B cell (primary cell): Measurements from ENCODE around the gene COTL1. TPM values are rescaled to one million over a fixed set of nuclear protein-coding genes. Genes with fewer than 3 reads are reported as not detected.
A peak's percentile ranks its signal among the peaks of the same experiment; 100 is the strongest.

Experiments
- ATAC-seq: fragments of 200-7000 bp; cut with Tn5 transposase; one replicate; pipeline ENCODE4 v1.10.0; 2021; ENCODE audit warnings: low read depth, mild to moderate bottlenecking, moderate number of reproducible peaks, moderate library complexity
- CTCF ChIA-PET: fragments of 350-600 bp; sonication (Branson Sonifier 250); formaldehyde crosslinking; loops from one replicate; lab custom pipeline; 2021; ENCODE audit warnings: antibody characterized with exemption, inconsistent platforms; lab: Charles Lee
- POLR2A ChIA-PET: fragments of 350-600 bp; sonication (Branson Sonifier 250); formaldehyde crosslinking; loops from one replicate; lab custom pipeline; 2021; ENCODE audit warnings: antibody characterized with exemption; lab: Charles Lee
- DNase-seq: peaks from one replicate; pipeline ENCODE4 v3.0.0; 2013
- H2AFZ ChIP-seq: 2 replicates; pipeline ENCODE4 v1.6.1; 2012; ENCODE audit warnings: mild to moderate bottlenecking, low read depth, low read length; ENCODE audit not compliant: insufficient read depth, poor library complexity, severe bottlenecking
- H3K27ac ChIP-seq, 2 donors: 1 replicate in 1 of 2; 2 replicates in 1 of 2; pipeline ENCODE4 v1.5.1; 2012 to 2013; ENCODE audit warnings: low read length in 2 of 2, mild to moderate bottlenecking in 2 of 2, moderate library complexity in 1 of 2
- H3K27me3 ChIP-seq, 4 experiments: fragments of 200-600 bp in 1 of 4; sonication (generic) in 1 of 4; replicated peaks in 1 of 4; 1 replicate in 2 of 4; 2 replicates in 2 of 4; pipeline versions ENCODE4 v1.6.1 to v1.7.0; 2013 to 2016; ENCODE audit warnings: low read length in 3 of 4, mild to moderate bottlenecking in 2 of 4, mixed read lengths in 1 of 4, moderate library complexity in 1 of 4; ENCODE audit not compliant: insufficient read depth in 4 of 4, control insufficient read depth in 3 of 4; ENCODE audit errors: control extremely low read depth in 1 of 4
- H3K36me3 ChIP-seq, 2 experiments: replicated peaks in 1 of 2; 1 replicate in 1 of 2; 2 replicates in 1 of 2; pipeline versions ENCODE4 v1.6.1 to v1.7.1; 2013; ENCODE audit warnings: low read length in 1 of 2; ENCODE audit not compliant: insufficient read depth in 2 of 2, control insufficient read depth in 1 of 2; ENCODE audit errors: control extremely low read depth in 1 of 2, extremely low read depth in 1 of 2
- H3K4me1 ChIP-seq, 2 donors: fragments of 200-600 bp in 1 of 2; sonication (generic) in 1 of 2; 1 replicate in 1 of 2; 2 replicates in 1 of 2; pipeline versions ENCODE4 v1.5.1 to v1.6.1; 2013 to 2017; ENCODE audit warnings: low read length in 2 of 2; ENCODE audit not compliant: control insufficient read depth in 2 of 2, insufficient read depth in 2 of 2
- H3K4me2 ChIP-seq: replicated peaks from 2 replicates; pipeline ENCODE3; 2012; ENCODE audit warnings: mild to moderate bottlenecking, low read depth, low read length; ENCODE audit not compliant: poor library complexity, severe bottlenecking
- H3K4me3 ChIP-seq, 5 experiments: fragments of 200-600 bp in 1 of 5; sonication (generic) in 1 of 5; 1 replicate in 3 of 5; 2 replicates in 2 of 5; pipeline versions ENCODE4 v1.5.1 to v1.7.0; 2011 to 2016; ENCODE audit warnings: low read length in 4 of 5, mild to moderate bottlenecking in 4 of 5, low read depth in 2 of 5, control low read depth in 1 of 5, moderate library complexity in 1 of 5; ENCODE audit not compliant: insufficient read depth in 1 of 5; ENCODE audit errors: control extremely low read depth in 1 of 5, extremely low read depth in 1 of 5
- H3K79me2 ChIP-seq: fragments of 200-600 bp; sonication (generic); one replicate; pipeline ENCODE4 v1.6.0; 2016; ENCODE audit warnings: low read length; ENCODE audit not compliant: control insufficient read depth, insufficient read depth
- H3K9ac ChIP-seq: fragments of 200-600 bp; sonication (generic); 2 replicates; pipeline ENCODE4 v1.6.1; 2017; ENCODE audit warnings: mild to moderate bottlenecking, low read length, moderate library complexity
- H3K9me3 ChIP-seq, 3 donors: one replicate each; pipeline versions ENCODE4 v1.6.1 to v1.7.1; 2013; ENCODE audit warnings: low read length in 2 of 3; ENCODE audit not compliant: control insufficient read depth in 2 of 3, insufficient read depth in 1 of 3; ENCODE audit errors: control extremely low read depth in 1 of 3
- H4K20me1 ChIP-seq: 2 replicates; pipeline ENCODE4 v1.6.0; 2012; ENCODE audit warnings: mild to moderate bottlenecking, low read length; ENCODE audit not compliant: insufficient read depth, control insufficient read depth, poor library complexity, severe bottlenecking
- H3K27ac Mint-ChIP-seq: one replicate; pipeline ENCODE4 v1.8.0; 2021; ENCODE audit warnings: mixed read lengths
- H3K27me3 Mint-ChIP-seq: one replicate; pipeline ENCODE4 v1.8.0; 2021; ENCODE audit warnings: mixed read lengths
- H3K4me1 Mint-ChIP-seq: one replicate; pipeline ENCODE4 v1.8.0; 2021; ENCODE audit warnings: mixed read lengths
- H3K4me3 Mint-ChIP-seq: one replicate; pipeline ENCODE4 v1.8.0; 2021; ENCODE audit warnings: mixed read lengths
- H3K9me3 Mint-ChIP-seq: one replicate; pipeline ENCODE4 v1.8.0; 2022; ENCODE audit warnings: mixed read lengths; ENCODE audit not compliant: insufficient read depth
- EZH2 ChIP-seq: IDR thresholded peaks from 2 replicates; pipeline ENCODE4 v1.6.1; 2012; ENCODE audit warnings: borderline replicate concordance, low read depth, mild to moderate bottlenecking, moderate library complexity, low read length; ENCODE audit not compliant: insufficient read depth, poor library complexity, severe bottlenecking
- WGBS: methylation state at CpG from one replicate; pipeline ENCODE4 v1.1.5; 2013; ENCODE audit warnings: missing lambda C conversion rate; ENCODE audit not compliant: insufficient coverage; 5-methylcytosine and 5-hydroxymethylcytosine counted together
- intact Hi-C: fragments of 100-400 bp; cut with micrococcal nuclease; formaldehyde crosslinking; loops from one replicate; pipeline ENCODE4 v1.10.0; 2022
- polyA plus RNA-seq: library from polyadenylated mRNA; depleted of rRNA; stranded (reverse); fragments of >200 nt; gene quantifications from 2 replicates; pipeline ENCODE4 v1.2.3, GENCODE V29; 2012
- total RNA-seq, 2 donors: library from RNA; stranded (reverse); fragments of 120-200 nt in 1 of 2; gene quantifications; 1 replicate in 1 of 2; 2 replicates in 1 of 2; pipeline versions ENCODE4 v1.2.3 to v1.2.4, GENCODE V29; 2013 to 2022
- TF ChIP-seq, protein P1 (sequence below): fragments of 200-600 bp; IDR thresholded peaks from one replicate; pipeline ENCODE4 v1.8.0; 2022; ENCODE audit warnings: antibody characterized with exemption, mild to moderate bottlenecking

Gene COTL1
- total and polyA plus RNA-seq, 2 donors (not counting 1 experiment from before 2014, with no cell fraction given): 158 to 264 TPM

GRCh38 chr16:84659656-84660300, 41.9 kb upstream of the COTL1 start:
- TF ChIP-seq, protein P1, sequence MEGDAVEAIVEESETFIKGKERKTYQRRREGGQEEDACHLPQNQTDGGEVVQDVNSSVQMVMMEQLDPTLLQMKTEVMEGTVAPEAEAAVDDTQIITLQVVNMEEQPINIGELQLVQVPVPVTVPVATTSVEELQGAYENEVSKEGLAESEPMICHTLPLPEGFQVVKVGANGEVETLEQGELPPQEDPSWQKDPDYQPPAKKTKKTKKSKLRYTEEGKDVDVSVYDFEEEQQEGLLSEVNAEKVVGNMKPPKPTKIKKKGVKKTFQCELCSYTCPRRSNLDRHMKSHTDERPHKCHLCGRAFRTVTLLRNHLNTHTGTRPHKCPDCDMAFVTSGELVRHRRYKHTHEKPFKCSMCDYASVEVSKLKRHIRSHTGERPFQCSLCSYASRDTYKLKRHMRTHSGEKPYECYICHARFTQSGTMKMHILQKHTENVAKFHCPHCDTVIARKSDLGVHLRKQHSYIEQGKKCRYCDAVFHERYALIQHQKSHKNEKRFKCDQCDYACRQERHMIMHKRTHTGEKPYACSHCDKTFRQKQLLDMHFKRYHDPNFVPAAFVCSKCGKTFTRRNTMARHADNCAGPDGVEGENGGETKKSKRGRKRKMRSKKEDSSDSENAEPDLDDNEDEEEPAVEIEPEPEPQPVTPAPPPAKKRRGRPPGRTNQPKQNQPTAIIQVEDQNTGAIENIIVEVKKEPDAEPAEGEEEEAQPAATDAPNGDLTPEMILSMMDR: no peak
- TF ChIP-seq EZH2: no peak
- Histone ChIP-seq H4K20me1 (peaks cover 75% of the 10 kb centered on the region), H3K27ac (no peak overlapping the region), H2AFZ (no peak overlapping the region), H3K4me2 (no peak overlapping the region), H3K36me3 (peaks cover 9 to 76% of the 10 kb centered on the region in 2 experiments), H3K9ac (no peak overlapping the region), H3K27me3 (no peaks in the 10 kb centered on the region), H3K79me2 (peaks cover 51% of the 10 kb centered on the region), H3K4me1 (peaks cover 39 to 47% of the 10 kb centered on the region in 2 donors), H3K4me3 (no peak overlapping the region), H3K9me3 (peaks cover 0 to 9% (median 0%) of the 10 kb centered on the region in 3 donors)
- 97% methylated on average over 27 of the region's 27 CpGs for WGBS
- DNase-seq (no peak), ATAC-seq (no peak)
- POLR2A ChIA-PET: no interaction called here
- Mint-ChIP-seq H3K27ac (no peak overlapping the region), H3K9me3 (no peaks in the 10 kb centered on the region), H3K4me3 (no peak overlapping the region), H3K27me3 (no peaks in the 10 kb centered on the region), H3K4me1 (peaks cover 51% of the 10 kb centered on the region)
- CTCF ChIA-PET: interaction anchor here (1.0 kb wide), 1 partner anchor 13 kb away, joined by 4 read pairs; no protein-coding TSS in a partner anchor
- intact Hi-C loops: no loop called here

DNA sequence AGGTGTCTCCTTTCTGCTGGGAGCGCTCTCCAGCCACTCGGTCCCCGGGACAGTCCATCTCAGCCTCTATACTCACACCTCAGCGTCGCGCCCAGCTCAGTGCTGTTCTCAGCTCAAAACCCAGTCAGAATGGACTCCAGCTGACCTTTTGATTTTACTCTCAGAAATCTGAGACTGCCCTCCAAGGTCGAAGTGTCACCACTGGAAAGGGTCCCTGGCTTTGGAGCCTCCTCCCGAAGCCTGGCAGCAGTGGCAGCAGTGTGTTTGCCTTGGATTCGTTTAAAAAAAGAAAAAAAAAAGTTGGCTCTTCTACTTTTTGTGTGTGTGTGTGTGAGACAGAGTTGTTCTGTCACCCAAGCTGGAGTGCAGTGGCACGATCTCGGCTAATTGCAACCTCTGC, 40.8 kb upstream of the COTL1 start:
- no peaks in the 10 kb centered on the region for H3K9me3 Mint-ChIP-seq
- H4K20me1 ChIP-seq: peaks cover 74% of the 10 kb centered on the region
- DNase-seq (no peak), ATAC-seq (no peak)
- H3K9me3 ChIP-seq: peaks cover 0 to 9% (median 0%) of the 10 kb centered on the region in 3 donors
- H3K4me1 Mint-ChIP-seq: peaks cover 45% of the 10 kb centered on the region
- intact Hi-C loops: no loop called here
- H3K27me3 ChIP-seq: no peaks in the 10 kb centered on the region
- no peak overlapping the region for H2AFZ ChIP-seq
- ChIA-PET CTCF (no interaction called here), POLR2A (interaction anchor here (0.6 kb wide), 1 partner anchor 11 kb away, joined by 3 read pairs; no protein-coding TSS in a partner anchor)
- H3K4me3 Mint-ChIP-seq: no peak overlapping the region
- H3K27ac ChIP-seq: no peak overlapping the region
- H3K36me3 ChIP-seq: peaks cover 8 to 82% of the 10 kb centered on the region in 2 experiments
- peaks cover 28 to 37% of the 10 kb centered on the region in 2 donors for H3K4me1 ChIP-seq
- 92% methylated on average over 10 of the region's 11 CpGs for WGBS
- H3K4me3 ChIP-seq: no peak overlapping the region
- H3K79me2 ChIP-seq: peaks cover 55% of the 10 kb centered on the region
- H3K27me3 Mint-ChIP-seq: no peaks in the 10 kb centered on the region
- peak overlapping the region; percentile 37 for H3K27ac Mint-ChIP-seq
- no peak overlapping the region for H3K4me2 ChIP-seq
- TF ChIP-seq EZH2: no peak
- TF ChIP-seq, protein P1: no peak
- H3K9ac ChIP-seq: no peak overlapping the region
